NCI-H1092 treated with DMSO at 0.1 percent for 48 hours (cell line): ENCODE data around the gene GABRB1.

ENCODE experiments used
- DNase-seq: peaks from one replicate; lab custom pipeline; 2025; lab: John Stamatoyannopoulos, UW

The GABRB1 gene

GRCh38 chr4:47471064-47471463, 439.7 kb downstream of the GABRB1 start:
- no peak for DNase-seq

- DNase-seq = no peak
These were observed 440.2 kb downstream of the GABRB1 start for GRCh38 chr4:47471591-47471990.

GRCh38 chr4:47473141-47473750, 441.9 kb downstream of the GABRB1 start:
- DNase-seq = no peak

- DNase-seq = no peak
These were observed 443.4 kb downstream of the GABRB1 start for GRCh38 chr4:47474799-47475198.

- no peak for DNase-seq
These were observed 444.0 kb downstream of the GABRB1 start for GRCh38 chr4:47475411-47475810.
